Measurements from ENCODE around the gene MAPK13. TPM values are rescaled to one million over a fixed set of nuclear protein-coding genes. Genes with fewer than 3 reads are reported as not detected.

Gene MAPK13
- total RNA-seq, 1 experiment from 2014 or later, result 146 TPM

GRCh38 chr6:36099869-36100483 lies 30.3 kb upstream of the MAPK13 start:
- Histone ChIP-seq H3F3A (ENCODE audit: insufficient read depth, low read depth) (peaks cover 9% of the 10 kb centered on the region), H4K20me1 (ENCODE audit: insufficient read depth) (no peaks in the 10 kb centered on the region), H3K9me2 (ENCODE audit: insufficient read depth) (no peaks in the 10 kb centered on the region), H3K4me2 (no peak overlapping the region), H3K4me3 (no peak overlapping the region), H3K79me2 (ENCODE audit: low read depth) (no peaks in the 10 kb centered on the region), H3K27me3 (ENCODE audit: insufficient read depth, low read depth) (no peaks in the 10 kb centered on the region), H2AFZ (no peak overlapping the region), H3K27ac (no peak overlapping the region), H3K36me3 (ENCODE audit: low read depth) (peaks cover 32% of the 10 kb centered on the region), H3K4me1 (replicated peaks; ENCODE audit: insufficient read depth) (no peaks in the 10 kb centered on the region; the same call in 1 of the 2 replicates), H3K9me3 (ENCODE audit: insufficient read depth, low read depth) (no peaks in the 10 kb centered on the region)
- CTCF ChIA-PET, result no interaction called here
- DNase-seq, result no peak
- intact Hi-C loops (cut with micrococcal nuclease; ENCODE audit: unreplicated experiment), result loop anchor here (10.0 kb wide), 3 partner anchors 515 to 805 kb away; partner anchors contain the start of gene DEF6
- BruUV-seq (replicated peaks), result no TSS peak
- TF ChIP-seq EZH2 (IDR thresholded peaks at IDR 0.05; ENCODE audit: low read depth), result no peak
- TF ChIP-seq, protein P1, sequence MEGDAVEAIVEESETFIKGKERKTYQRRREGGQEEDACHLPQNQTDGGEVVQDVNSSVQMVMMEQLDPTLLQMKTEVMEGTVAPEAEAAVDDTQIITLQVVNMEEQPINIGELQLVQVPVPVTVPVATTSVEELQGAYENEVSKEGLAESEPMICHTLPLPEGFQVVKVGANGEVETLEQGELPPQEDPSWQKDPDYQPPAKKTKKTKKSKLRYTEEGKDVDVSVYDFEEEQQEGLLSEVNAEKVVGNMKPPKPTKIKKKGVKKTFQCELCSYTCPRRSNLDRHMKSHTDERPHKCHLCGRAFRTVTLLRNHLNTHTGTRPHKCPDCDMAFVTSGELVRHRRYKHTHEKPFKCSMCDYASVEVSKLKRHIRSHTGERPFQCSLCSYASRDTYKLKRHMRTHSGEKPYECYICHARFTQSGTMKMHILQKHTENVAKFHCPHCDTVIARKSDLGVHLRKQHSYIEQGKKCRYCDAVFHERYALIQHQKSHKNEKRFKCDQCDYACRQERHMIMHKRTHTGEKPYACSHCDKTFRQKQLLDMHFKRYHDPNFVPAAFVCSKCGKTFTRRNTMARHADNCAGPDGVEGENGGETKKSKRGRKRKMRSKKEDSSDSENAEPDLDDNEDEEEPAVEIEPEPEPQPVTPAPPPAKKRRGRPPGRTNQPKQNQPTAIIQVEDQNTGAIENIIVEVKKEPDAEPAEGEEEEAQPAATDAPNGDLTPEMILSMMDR (conservative IDR thresholded peaks at IDR 0.05), result no peak
- POLR2A ChIA-PET (ENCODE audit: unreplicated experiment), result interaction anchor here (0.6 kb wide), 1 partner anchor 212 kb away, joined by 3 read pairs; no protein-coding TSS in a partner anchor

DNA sequence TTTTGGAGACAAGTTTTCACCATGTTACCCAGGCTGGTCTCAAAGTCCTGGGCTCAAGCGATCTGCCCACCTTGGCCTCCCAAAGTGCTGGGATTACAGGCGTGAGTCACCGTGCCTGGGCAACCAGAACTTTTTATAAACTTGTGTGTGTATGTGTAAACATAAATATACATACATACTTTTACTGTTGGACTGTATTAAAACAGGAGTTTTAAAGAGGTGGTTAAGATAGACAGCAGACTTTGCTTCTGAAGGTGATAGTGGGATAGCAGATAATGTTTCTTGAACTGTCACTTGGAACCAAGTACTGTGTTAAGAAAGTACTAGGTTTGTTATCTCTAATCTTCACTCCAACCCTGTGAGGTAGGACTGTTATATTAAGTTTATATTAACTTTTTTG lies 28.6 kb upstream of the MAPK13 start:
- H3K4me2 ChIP-seq, result no peak overlapping the region
- H3K4me1 ChIP-seq (replicated peaks; ENCODE audit: insufficient read depth), result no peaks in the 10 kb centered on the region
- H3K27me3 ChIP-seq (ENCODE audit: insufficient read depth, low read depth), result no peaks in the 10 kb centered on the region
- intact Hi-C loops (cut with micrococcal nuclease; ENCODE audit: unreplicated experiment), result no loop called here
- no peaks in the 10 kb centered on the region for H3K9me3 ChIP-seq (ENCODE audit: insufficient read depth, low read depth)
- H3K9me2 ChIP-seq (ENCODE audit: insufficient read depth), result no peaks in the 10 kb centered on the region
- H4K20me1 ChIP-seq (ENCODE audit: insufficient read depth), result no peaks in the 10 kb centered on the region
- peaks cover 28% of the 10 kb centered on the region; the same call in 1 of the 2 replicates for H3K36me3 ChIP-seq (ENCODE audit: low read depth)
- TF ChIP-seq, protein P1 (conservative IDR thresholded peaks at IDR 0.05), result no peak
- TF ChIP-seq EZH2 (IDR thresholded peaks at IDR 0.05; ENCODE audit: low read depth), result no peak
- POLR2A ChIA-PET (ENCODE audit: unreplicated experiment), result no interaction called here
- no peak overlapping the region for H3K4me3 ChIP-seq
- H3K79me2 ChIP-seq (ENCODE audit: low read depth), result no peaks in the 10 kb centered on the region
- no peak for DNase-seq
- CTCF ChIA-PET, result interaction anchor here (0.5 kb wide), 1 partner anchor 254 kb away, joined by 3 read pairs; no protein-coding TSS in a partner anchor
- peaks cover 12% of the 10 kb centered on the region for H3F3A ChIP-seq (ENCODE audit: insufficient read depth, low read depth)
- H3K27ac ChIP-seq, result no peak overlapping the region
- no TSS peak for BruUV-seq (replicated peaks)
- H2AFZ ChIP-seq, result no peak overlapping the region

DNA sequence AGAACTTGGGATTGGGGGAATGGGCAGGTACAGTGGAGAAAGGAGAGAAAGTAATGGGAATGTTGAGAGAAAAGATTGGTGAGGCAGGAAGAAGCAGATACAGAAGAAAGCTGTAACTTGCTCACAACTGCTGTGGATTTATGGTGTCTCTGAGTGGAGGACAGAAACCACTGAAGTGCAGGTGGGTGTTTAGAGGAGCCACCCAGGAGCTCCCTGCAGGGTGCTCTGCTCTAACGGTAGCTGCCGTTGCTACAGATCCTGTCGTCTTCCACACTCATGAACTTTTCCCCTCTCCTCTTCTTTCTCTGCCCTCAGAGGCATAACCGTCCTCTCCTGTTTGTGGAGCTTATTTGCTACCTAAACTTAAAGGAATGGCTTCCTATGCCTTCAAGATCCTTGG lies 27.5 kb upstream of the MAPK13 start:
- H4K20me1 ChIP-seq (ENCODE audit: insufficient read depth), result no peaks in the 10 kb centered on the region
- no peak overlapping the region for H3K4me3 ChIP-seq
- H3K27ac ChIP-seq, result no peak overlapping the region
- H3K36me3 ChIP-seq (ENCODE audit: low read depth), result 0 out of 2 replicates have a peak, but pooled peaks cover 23% of the 10 kb centered on the region
- H3K9me2 ChIP-seq (ENCODE audit: insufficient read depth), result no peaks in the 10 kb centered on the region
- H3K9me3 ChIP-seq (ENCODE audit: insufficient read depth, low read depth), result no peaks in the 10 kb centered on the region
- no peak overlapping the region for H3K4me2 ChIP-seq
- H3F3A ChIP-seq (ENCODE audit: insufficient read depth, low read depth), result peaks cover 12% of the 10 kb centered on the region
- no peaks in the 10 kb centered on the region for H3K4me1 ChIP-seq (replicated peaks; ENCODE audit: insufficient read depth)
- no TSS peak for BruUV-seq (replicated peaks)
- intact Hi-C loops (cut with micrococcal nuclease; ENCODE audit: unreplicated experiment), result no loop called here
- H2AFZ ChIP-seq, result no peak overlapping the region
- CTCF ChIA-PET, result no interaction called here
- no peak for DNase-seq
- H3K79me2 ChIP-seq (ENCODE audit: low read depth), result no peaks in the 10 kb centered on the region
- no peaks in the 10 kb centered on the region for H3K27me3 ChIP-seq (ENCODE audit: insufficient read depth, low read depth)
- TF ChIP-seq, protein P1 (conservative IDR thresholded peaks at IDR 0.05), result no peak
- no peak for TF ChIP-seq EZH2 (IDR thresholded peaks at IDR 0.05; ENCODE audit: low read depth)
- POLR2A ChIA-PET (ENCODE audit: unreplicated experiment), result no interaction called here

Measured in PC-9 (cell line).